Mesenchymal stem cell (in vitro differentiated cells and primary cell): ENCODE data around the gene BEND5.

Source experiments
- DNase-seq: peaks from one replicate; pipeline ENCODE4 v3.0.0-alpha.2; 2013
- H2AFZ ChIP-seq: one replicate; pipeline ENCODE4 v1.6.1; 2013; ENCODE audit warnings: low read depth, mild to moderate bottlenecking, control low read depth, inconsistent platforms, low read length, moderate library complexity
- H2AK5ac ChIP-seq: 2 replicates; pipeline ENCODE4 v1.6.1; 2013; ENCODE audit warnings: low read length, moderate library complexity, mild to moderate bottlenecking, inconsistent platforms; ENCODE audit not compliant: severe bottlenecking
- H2BK120ac ChIP-seq: one replicate; pipeline ENCODE4 v1.6.1; 2013; ENCODE audit warnings: low read depth, mild to moderate bottlenecking, inconsistent platforms, low read length, moderate library complexity
- H2BK12ac ChIP-seq, 2 experiments: one replicate each; pipeline ENCODE4 v1.6.1; 2013; ENCODE audit warnings: inconsistent platforms in 2 of 2, low read length in 2 of 2, mild to moderate bottlenecking in 2 of 2, moderate library complexity in 2 of 2, control low read depth in 1 of 2
- H2BK15ac ChIP-seq: one replicate; pipeline ENCODE4 v1.6.1; 2013; ENCODE audit warnings: mild to moderate bottlenecking, low read depth, inconsistent platforms; ENCODE audit not compliant: poor library complexity, severe bottlenecking
- H2BK5ac ChIP-seq: 2 replicates; pipeline ENCODE4 v1.6.1; 2013; ENCODE audit warnings: low read depth, mild to moderate bottlenecking, low read length, control low read depth, inconsistent platforms; ENCODE audit not compliant: poor library complexity, severe bottlenecking
- H3K14ac ChIP-seq, 2 experiments: one replicate each; pipeline ENCODE4 v1.6.1; 2013; ENCODE audit warnings: inconsistent platforms in 2 of 2, low read length in 2 of 2, control low read depth in 1 of 2, mild to moderate bottlenecking in 1 of 2, moderate library complexity in 1 of 2
- H3K18ac ChIP-seq, 2 experiments: one replicate each; pipeline ENCODE4 v1.6.1; 2013; ENCODE audit warnings: inconsistent platforms in 2 of 2, low read length in 2 of 2, control low read depth in 1 of 2, low read depth in 1 of 2, mild to moderate bottlenecking in 1 of 2
- H3K23ac ChIP-seq, 2 experiments: one replicate each; pipeline ENCODE4 v1.6.1; 2013; ENCODE audit warnings: inconsistent platforms in 2 of 2, low read length in 2 of 2, mild to moderate bottlenecking in 2 of 2, moderate library complexity in 2 of 2, control low read depth in 1 of 2
- H3K27ac ChIP-seq: 2 replicates; pipeline ENCODE4 v1.5.1; 2013; ENCODE audit warnings: mild to moderate bottlenecking, moderate library complexity, low read length, control low read depth, inconsistent platforms; ENCODE audit not compliant: poor library complexity, severe bottlenecking
- H3K27me3 ChIP-seq, 2 experiments: 2 replicates each; pipeline versions ENCODE4 v1.6.1 to v1.7.0; 2013; ENCODE audit warnings: low read length in 2 of 2, mild to moderate bottlenecking in 2 of 2, moderate library complexity in 2 of 2, control low read depth in 1 of 2, inconsistent platforms in 1 of 2; ENCODE audit not compliant: control insufficient read depth in 1 of 2, insufficient read depth in 1 of 2
- H3K36me3 ChIP-seq, 2 experiments: 2 replicates each; pipeline versions ENCODE4 v1.6.1 to v1.7.0; 2013; ENCODE audit warnings: low read length in 2 of 2, control low read depth in 1 of 2, inconsistent platforms in 1 of 2, low read depth in 1 of 2, mild to moderate bottlenecking in 1 of 2; ENCODE audit not compliant: insufficient read depth in 2 of 2, control insufficient read depth in 1 of 2
- H3K4ac ChIP-seq, 2 experiments: one replicate each; pipeline ENCODE4 v1.6.1; 2013; ENCODE audit warnings: inconsistent platforms in 2 of 2, low read length in 2 of 2, mild to moderate bottlenecking in 2 of 2, moderate library complexity in 2 of 2, control low read depth in 1 of 2, low read depth in 1 of 2
- H3K4me1 ChIP-seq: 2 replicates; pipeline ENCODE4 v1.6.1; 2013; ENCODE audit warnings: low read depth, low read length, control low read depth; ENCODE audit not compliant: control insufficient read depth, insufficient read depth
- H3K4me2 ChIP-seq: 2 replicates; pipeline ENCODE4 v1.6.1; 2013; ENCODE audit warnings: low read length, mild to moderate bottlenecking, inconsistent platforms; ENCODE audit not compliant: poor library complexity, severe bottlenecking
- H3K4me3 ChIP-seq, 2 experiments: 2 replicates each; pipeline versions ENCODE4 v1.5.1 to v1.7.0; 2013; ENCODE audit warnings: low read length in 2 of 2, mild to moderate bottlenecking in 2 of 2, control low read depth in 1 of 2, low read depth in 1 of 2; ENCODE audit not compliant: insufficient read depth in 1 of 2
- H3K79me1 ChIP-seq: replicated peaks from 2 replicates; pipeline ENCODE4 v1.6.1; 2013; ENCODE audit warnings: mild to moderate bottlenecking, control low read depth, low read length, inconsistent platforms; ENCODE audit not compliant: poor library complexity, severe bottlenecking
- H3K9ac ChIP-seq: 2 replicates; pipeline ENCODE4 v1.7.0; 2013; ENCODE audit warnings: mild to moderate bottlenecking, low read length, moderate library complexity
- H3K9me3 ChIP-seq: 2 replicates; pipeline ENCODE4 v1.7.0; 2013; ENCODE audit warnings: mild to moderate bottlenecking, low read length; ENCODE audit not compliant: control insufficient read depth
- H4K8ac ChIP-seq: one replicate; pipeline ENCODE4 v1.6.1; 2013; ENCODE audit warnings: inconsistent platforms, mild to moderate bottlenecking, low read length, moderate library complexity
- H4K91ac ChIP-seq: one replicate; pipeline ENCODE4 v1.6.1; 2013; ENCODE audit warnings: mild to moderate bottlenecking, low read length, inconsistent platforms
- WGBS: methylation state at CpG from one replicate; pipeline ENCODE4 v1.1.7; 2013; ENCODE audit warnings: mixed read lengths; 5-methylcytosine and 5-hydroxymethylcytosine counted together

The BEND5 gene

DNA sequence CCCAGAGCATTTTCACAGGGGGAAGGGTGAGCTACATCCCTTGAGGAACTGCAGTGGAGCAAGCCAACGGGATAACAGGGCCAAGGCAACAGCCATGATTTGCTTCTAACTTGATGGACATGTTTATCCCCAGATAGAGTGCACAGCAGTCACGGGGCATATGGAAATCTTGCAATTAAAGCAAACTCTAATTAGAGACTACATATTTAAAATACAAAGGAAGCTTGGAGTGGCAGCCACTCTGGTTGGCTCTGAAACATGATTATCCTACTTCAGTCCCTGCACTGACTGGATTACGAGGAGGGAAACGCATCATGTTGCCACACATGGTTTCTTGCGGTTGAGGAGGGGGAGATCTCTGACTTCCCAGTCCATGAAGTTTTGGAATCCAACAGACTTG is 60.8 kb downstream of the BEND5 start:
- no peak overlapping the region for H3K4me3 ChIP-seq
- no peak overlapping the region for H3K23ac ChIP-seq
- no peak overlapping the region for H2AFZ ChIP-seq
- no peak for DNase-seq
- no peaks in the 10 kb centered on the region for H3K79me1 ChIP-seq
- no peaks in the 10 kb centered on the region for H3K9me3 ChIP-seq
- no peak overlapping the region for H2BK12ac ChIP-seq
- H3K4ac ChIP-seq: no peak overlapping the region
- H2AK5ac ChIP-seq: no peak overlapping the region
- H3K18ac ChIP-seq: no peak overlapping the region
- no peak overlapping the region for H4K91ac ChIP-seq
- no peaks in the 10 kb centered on the region for H3K36me3 ChIP-seq
- no peak overlapping the region for H3K4me2 ChIP-seq
- WGBS: 72% methylated on average over 5 of the region's 5 CpGs
- no peak overlapping the region for H2BK15ac ChIP-seq
- H4K8ac ChIP-seq: no peak overlapping the region
- no peaks in the 10 kb centered on the region for H3K4me1 ChIP-seq
- no peak overlapping the region for H3K9ac ChIP-seq
- no peak overlapping the region for H3K14ac ChIP-seq
- no peak overlapping the region for H3K27ac ChIP-seq
- H3K27me3 ChIP-seq: no peaks in the 10 kb centered on the region
- no peak overlapping the region for H2BK5ac ChIP-seq
- no peak overlapping the region for H2BK120ac ChIP-seq

DNA sequence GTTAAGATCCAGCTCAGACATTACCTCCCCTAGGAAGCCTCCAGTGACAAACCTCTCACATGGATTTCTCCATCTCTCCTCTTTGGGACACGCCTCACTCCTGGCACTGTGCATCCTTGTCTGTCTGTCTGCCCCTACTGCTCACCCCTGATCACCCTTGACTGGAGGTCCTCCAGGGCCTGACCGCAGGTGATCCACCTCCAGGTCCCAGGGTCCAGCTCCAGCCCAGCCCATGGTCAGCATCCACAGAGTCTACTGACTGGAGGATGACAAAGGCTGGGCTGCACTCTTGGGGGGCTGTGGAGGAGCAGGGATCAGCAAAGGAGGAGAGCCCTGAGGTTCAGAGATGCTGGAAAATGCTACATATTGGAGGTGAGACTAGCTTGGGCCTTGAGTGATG is 65.8 kb downstream of the BEND5 start:
- Histone ChIP-seq H2BK120ac (no peak overlapping the region), H3K9me3 (no peaks in the 10 kb centered on the region), H2BK5ac (no peak overlapping the region), H3K18ac (no peak overlapping the region), H2AK5ac (no peak overlapping the region), H3K4ac (no peak overlapping the region), H3K4me1 (no peaks in the 10 kb centered on the region), H3K9ac (no peak overlapping the region), H3K14ac (no peak overlapping the region), H3K36me3 (no peaks in the 10 kb centered on the region), H3K4me2 (no peak overlapping the region), H2BK12ac (no peak overlapping the region), H2BK15ac (no peak overlapping the region), H3K27ac (no peak overlapping the region), H2AFZ (no peak overlapping the region), H4K91ac (no peak overlapping the region), H3K4me3 (no peak overlapping the region), H3K79me1 (no peaks in the 10 kb centered on the region), H3K23ac (no peak overlapping the region), H4K8ac (no peak overlapping the region), H3K27me3 (no peaks in the 10 kb centered on the region)
- 66% methylated on average over 2 of the region's 2 CpGs for WGBS
- no peak for DNase-seq

DNA sequence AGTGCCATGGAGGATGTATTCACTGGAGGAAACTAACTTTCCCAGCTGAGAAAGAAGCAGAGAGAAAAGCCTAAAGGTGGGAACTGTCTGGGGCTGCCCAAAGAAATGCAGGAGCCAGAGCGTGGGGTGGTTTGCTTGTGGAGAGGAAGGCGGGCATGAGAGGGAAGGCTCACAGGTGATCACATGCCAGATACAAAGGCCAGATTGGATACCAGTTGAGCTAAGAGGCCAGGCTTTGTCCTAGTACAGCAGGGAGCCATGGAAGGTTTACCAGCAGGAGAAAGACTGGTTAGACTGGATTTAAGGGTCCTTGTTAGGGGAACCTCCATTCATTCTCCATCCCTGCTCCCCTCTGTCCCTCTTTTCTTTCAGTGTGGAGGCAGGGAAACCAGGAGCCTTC is 66.4 kb downstream of the BEND5 start:
- Histone ChIP-seq H2AK5ac (no peak overlapping the region), H3K4me1 (no peaks in the 10 kb centered on the region), H2BK5ac (no peak overlapping the region), H3K79me1 (no peaks in the 10 kb centered on the region), H2BK15ac (no peak overlapping the region), H3K27me3 (no peaks in the 10 kb centered on the region), H2AFZ (no peak overlapping the region), H3K4me2 (no peak overlapping the region), H3K14ac (no peak overlapping the region), H3K4me3 (no peak overlapping the region), H4K91ac (no peak overlapping the region), H3K36me3 (no peaks in the 10 kb centered on the region), H2BK12ac (no peak overlapping the region), H3K9me3 (no peaks in the 10 kb centered on the region), H3K23ac (no peak overlapping the region), H3K27ac (no peak overlapping the region), H3K4ac (no peak overlapping the region), H2BK120ac (no peak overlapping the region), H4K8ac (no peak overlapping the region), H3K18ac (no peak overlapping the region), H3K9ac (no peak overlapping the region)
- WGBS: 92% methylated on average over 2 of the region's 2 CpGs
- DNase-seq: no peak

DNA sequence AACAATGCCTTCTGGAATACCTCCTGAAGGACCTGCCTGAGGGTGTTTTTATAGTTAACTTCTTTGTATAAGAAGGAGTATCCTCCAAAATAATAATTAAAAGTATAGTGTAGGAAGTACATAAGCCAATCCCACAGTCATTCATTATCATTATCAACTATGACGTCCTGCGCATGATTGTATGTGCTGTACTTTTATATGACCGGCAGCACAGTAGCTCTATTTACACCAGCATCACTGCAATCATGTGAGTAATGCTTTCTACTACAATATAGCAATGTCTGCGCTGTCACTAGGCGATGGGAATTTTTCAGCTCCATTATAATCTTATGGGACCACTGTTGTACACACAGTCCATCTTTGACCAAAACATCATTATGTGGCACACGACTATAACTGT is 72.0 kb downstream of the BEND5 start:
- 90% methylated on average over 5 of the region's 6 CpGs for WGBS
- Histone ChIP-seq H3K23ac (no peak overlapping the region), H3K27me3 (peaks cover 0 to 8% of the 10 kb centered on the region in 2 experiments), H3K9me3 (no peaks in the 10 kb centered on the region), H3K27ac (no peak overlapping the region), H2BK12ac (no peak overlapping the region), H2AK5ac (no peak overlapping the region), H3K4me2 (no peak overlapping the region), H3K4ac (no peak overlapping the region), H2AFZ (no peak overlapping the region), H4K91ac (no peak overlapping the region), H3K4me3 (no peak overlapping the region), H2BK5ac (no peak overlapping the region), H3K18ac (no peak overlapping the region), H3K4me1 (peaks cover 15% of the 10 kb centered on the region), H3K36me3 (no peaks in the 10 kb centered on the region), H3K9ac (no peak overlapping the region), H4K8ac (no peak overlapping the region), H2BK120ac (no peak overlapping the region), H3K14ac (no peak overlapping the region), H2BK15ac (no peak overlapping the region), H3K79me1 (no peaks in the 10 kb centered on the region)
- DNase-seq: no peak
